ENCODE data around the gene SRGAP2C.
"Not testable (repeated sequence)": the region's sequence is repeated elsewhere in the genome, so short reads cannot be mapped to it uniquely, and the experiment has no call there.

DNA sequence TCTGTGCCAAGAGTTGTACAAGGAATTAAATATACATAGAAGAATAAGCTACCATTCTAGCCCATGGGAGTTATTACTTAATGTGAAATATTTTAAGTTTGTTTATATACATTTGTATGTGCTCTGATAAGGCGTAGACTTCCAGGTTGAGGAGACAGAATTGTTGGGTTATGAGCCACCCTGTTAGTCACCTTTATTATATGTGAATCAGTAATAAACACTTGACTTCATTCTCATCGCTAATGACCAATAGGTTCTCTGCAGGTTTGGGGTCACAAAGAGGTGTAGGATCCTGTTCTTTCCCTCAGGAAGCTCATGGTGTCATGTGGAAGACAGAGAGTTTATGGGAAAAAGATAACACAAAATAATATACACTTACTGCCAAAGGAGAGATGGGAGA, 117.1 kb downstream of the SRGAP2C start:
- not testable (repeated sequence) for TF ChIP-seq EP300, CTCF, POLR2A (IDR thresholded peaks at IDR 0.05)
